CD4-positive, alpha-beta T cell (primary cell): ENCODE measurements around the gene OR1J4. TPM values are rescaled to one million over a fixed set of nuclear protein-coding genes. Genes with fewer than 3 reads are reported as not detected.

Source experiments
- ATAC-seq: fragments of 200-7000 bp; cut with Tn5 transposase; one replicate; pipeline ENCODE4 v1.10.0; 2022; ENCODE audit warnings: mild to moderate bottlenecking; ENCODE audit not compliant: poor library complexity
- CTCF ChIA-PET: fragments of 350-600 bp; sonication (Branson Sonifier 250); formaldehyde crosslinking; loops from one replicate; lab custom pipeline; 2021; ENCODE audit warnings: antibody characterized with exemption, inconsistent platforms; lab: Charles Lee
- POLR2A ChIA-PET: fragments of 350-600 bp; sonication (Branson Sonifier 250); formaldehyde crosslinking; loops from one replicate; lab custom pipeline; 2021; ENCODE audit warnings: antibody characterized with exemption, inconsistent platforms; lab: Charles Lee
- DNase-seq, 14 experiments: peaks; one replicate each; pipeline ENCODE4 v3.0.0-alpha.2; 2013 to 2020; ENCODE audit warnings: mixed read lengths in 2 of 14
- H3K27ac ChIP-seq, 2 donors: one replicate each; pipeline versions ENCODE4 v1.5.1 to v1.7.0; 2013; ENCODE audit warnings: low read length in 2 of 2, low read depth in 1 of 2, mild to moderate bottlenecking in 1 of 2
- H3K27me3 ChIP-seq, 2 experiments: 1 replicate in 1 of 2; 2 replicates in 1 of 2; pipeline versions ENCODE4 v1.6.1 to v1.7.0; 2013; ENCODE audit warnings: low read length in 2 of 2, control low read depth in 1 of 2, mild to moderate bottlenecking in 1 of 2, moderate library complexity in 1 of 2; ENCODE audit not compliant: insufficient read depth in 2 of 2, control insufficient read depth in 1 of 2
- H3K36me3 ChIP-seq: one replicate; pipeline ENCODE4 v1.6.1; 2013; ENCODE audit warnings: low read length, control low read depth; ENCODE audit not compliant: insufficient read depth
- H3K4me1 ChIP-seq: one replicate; pipeline ENCODE4 v1.6.1; 2013; ENCODE audit warnings: low read length, control low read depth; ENCODE audit not compliant: insufficient read depth
- H3K4me3 ChIP-seq: one replicate; pipeline ENCODE4 v1.5.1; 2013; ENCODE audit warnings: mild to moderate bottlenecking, low read length, moderate library complexity
- H3K9me3 ChIP-seq, 2 experiments: 1 replicate in 1 of 2; 2 replicates in 1 of 2; pipeline versions ENCODE4 v1.6.1 to v1.7.0; 2013; ENCODE audit warnings: low read length in 2 of 2, mild to moderate bottlenecking in 2 of 2, control low read depth in 1 of 2, moderate library complexity in 1 of 2; ENCODE audit not compliant: control insufficient read depth in 1 of 2, insufficient read depth in 1 of 2
- H3K27ac Mint-ChIP-seq: one replicate; pipeline ENCODE4 v1.8.0; 2020; ENCODE audit warnings: mixed read lengths
- H3K27me3 Mint-ChIP-seq: one replicate; pipeline ENCODE4 v1.8.0; 2021; ENCODE audit warnings: mixed read lengths
- H3K36me3 Mint-ChIP-seq: one replicate; pipeline ENCODE4 v1.8.0; 2021; ENCODE audit warnings: low read depth, mixed read lengths
- H3K4me1 Mint-ChIP-seq: one replicate; pipeline ENCODE4 v1.8.0; 2021; ENCODE audit warnings: low read depth, mixed read lengths
- H3K4me3 Mint-ChIP-seq: one replicate; pipeline ENCODE4 v1.8.0; 2020; ENCODE audit warnings: mild to moderate bottlenecking, mixed read lengths
- H3K9me3 Mint-ChIP-seq: one replicate; pipeline ENCODE4 v1.8.0; 2020; ENCODE audit warnings: mixed read lengths
- intact Hi-C, 2 experiments: fragments of 100-400 bp; cut with DNase I in 1 of 2; cut with micrococcal nuclease in 1 of 2; formaldehyde crosslinking; loops; one replicate each; pipeline versions ENCODE4 v1.15.1 to v1.9.0; 2023 to 2025; cut with DNase I, micrococcal nuclease
- total RNA-seq, 174 experiments: library from RNA in 2 of 174; stranded (reverse) in 2 of 174; gene quantifications; one replicate each; pipeline ENCODE4 v1.2.3 and lab custom pipeline; 2021 to 2026
- TF ChIP-seq, protein P1 (sequence below): fragments of 200-600 bp; IDR thresholded peaks from one replicate; pipeline ENCODE4 v1.8.0; 2022; ENCODE audit warnings: antibody characterized with exemption, mild to moderate bottlenecking

OR1J4 gene
- total RNA-seq, 2 experiments from 2014 or later: not detected

- Mint-ChIP-seq H3K4me1 (no peaks in the 10 kb centered on the region), H3K36me3 (no peaks in the 10 kb centered on the region), H3K27me3 (no peaks in the 10 kb centered on the region), H3K9me3 (peaks cover 4% of the 10 kb centered on the region), H3K27ac (no peak overlapping the region), H3K4me3 (no peak overlapping the region)
- Histone ChIP-seq H3K4me3 (no peak overlapping the region), H3K4me1 (no peaks in the 10 kb centered on the region), H3K36me3 (no peaks in the 10 kb centered on the region), H3K9me3 (no peaks in the 10 kb centered on the region), H3K27ac (no peak overlapping the region), H3K27me3 (no peaks in the 10 kb centered on the region)
- DNase-seq (no peak), ATAC-seq (no peak)
- CTCF ChIA-PET: no interaction called here
- TF ChIP-seq, protein P1, sequence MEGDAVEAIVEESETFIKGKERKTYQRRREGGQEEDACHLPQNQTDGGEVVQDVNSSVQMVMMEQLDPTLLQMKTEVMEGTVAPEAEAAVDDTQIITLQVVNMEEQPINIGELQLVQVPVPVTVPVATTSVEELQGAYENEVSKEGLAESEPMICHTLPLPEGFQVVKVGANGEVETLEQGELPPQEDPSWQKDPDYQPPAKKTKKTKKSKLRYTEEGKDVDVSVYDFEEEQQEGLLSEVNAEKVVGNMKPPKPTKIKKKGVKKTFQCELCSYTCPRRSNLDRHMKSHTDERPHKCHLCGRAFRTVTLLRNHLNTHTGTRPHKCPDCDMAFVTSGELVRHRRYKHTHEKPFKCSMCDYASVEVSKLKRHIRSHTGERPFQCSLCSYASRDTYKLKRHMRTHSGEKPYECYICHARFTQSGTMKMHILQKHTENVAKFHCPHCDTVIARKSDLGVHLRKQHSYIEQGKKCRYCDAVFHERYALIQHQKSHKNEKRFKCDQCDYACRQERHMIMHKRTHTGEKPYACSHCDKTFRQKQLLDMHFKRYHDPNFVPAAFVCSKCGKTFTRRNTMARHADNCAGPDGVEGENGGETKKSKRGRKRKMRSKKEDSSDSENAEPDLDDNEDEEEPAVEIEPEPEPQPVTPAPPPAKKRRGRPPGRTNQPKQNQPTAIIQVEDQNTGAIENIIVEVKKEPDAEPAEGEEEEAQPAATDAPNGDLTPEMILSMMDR: no peak
- POLR2A ChIA-PET: no interaction called here
- intact Hi-C loops: no loop called here
These were observed 19.8 kb downstream of the OR1J4 start for GRCh38 chr9:122538757-122539156.

GRCh38 chr9:122546196-122546595, 27.3 kb downstream of the OR1J4 start:
- DNase-seq (no peak), ATAC-seq (no peak)
- Histone ChIP-seq H3K27ac (no peak overlapping the region), H3K4me1 (no peaks in the 10 kb centered on the region), H3K27me3 (peaks cover 0 to 11% of the 10 kb centered on the region in 2 experiments), H3K9me3 (no peaks in the 10 kb centered on the region), H3K36me3 (no peaks in the 10 kb centered on the region), H3K4me3 (no peak overlapping the region)
- no peak overlapping the region for H3K27ac Mint-ChIP-seq
- H3K36me3 Mint-ChIP-seq: no peaks in the 10 kb centered on the region
- CTCF ChIA-PET: no interaction called here
- TF ChIP-seq, protein P1: no peak
- no peak overlapping the region for H3K4me3 Mint-ChIP-seq
- H3K27me3 Mint-ChIP-seq: peaks cover 40% of the 10 kb centered on the region
- no peaks in the 10 kb centered on the region for H3K4me1 Mint-ChIP-seq
- H3K9me3 Mint-ChIP-seq: no peaks in the 10 kb centered on the region
- intact Hi-C loops: no loop called here
- POLR2A ChIA-PET: no interaction called here

GRCh38 chr9:122551371-122551770, 32.4 kb downstream of the OR1J4 start:
- H3K4me1 Mint-ChIP-seq: no peaks in the 10 kb centered on the region
- DNase-seq: no peak
- TF ChIP-seq, protein P1: no peak
- POLR2A ChIA-PET: no interaction called here
- Histone ChIP-seq H3K4me3 (no peak overlapping the region), H3K4me1 (no peaks in the 10 kb centered on the region), H3K27me3 (peaks cover 4 to 13% of the 10 kb centered on the region in 2 experiments), H3K36me3 (no peaks in the 10 kb centered on the region), H3K9me3 (no peaks in the 10 kb centered on the region), H3K27ac (no peak overlapping the region)
- no peak overlapping the region for H3K27ac Mint-ChIP-seq
- peaks cover 49% of the 10 kb centered on the region for H3K27me3 Mint-ChIP-seq
- CTCF ChIA-PET: no interaction called here
- H3K36me3 Mint-ChIP-seq: no peaks in the 10 kb centered on the region
- H3K9me3 Mint-ChIP-seq: no peaks in the 10 kb centered on the region
- no peak overlapping the region for H3K4me3 Mint-ChIP-seq
- intact Hi-C loops: no loop called here
- ATAC-seq: no peak
